ENCODE measurements around the gene SPAG6. TPM values are rescaled to one million over a fixed set of nuclear protein-coding genes. Genes with fewer than 3 reads are reported as not detected.
A peak's percentile ranks its signal among the peaks of the same experiment; 100 is the strongest.
"Not testable (repeated sequence)": the region's sequence is repeated elsewhere in the genome, so short reads cannot be mapped to it uniquely, and the experiment has no call there.

Gene SPAG6
- total RNA-seq, result 1 to 10 TPM; 1.2 to 1.4 TPM

DNA sequence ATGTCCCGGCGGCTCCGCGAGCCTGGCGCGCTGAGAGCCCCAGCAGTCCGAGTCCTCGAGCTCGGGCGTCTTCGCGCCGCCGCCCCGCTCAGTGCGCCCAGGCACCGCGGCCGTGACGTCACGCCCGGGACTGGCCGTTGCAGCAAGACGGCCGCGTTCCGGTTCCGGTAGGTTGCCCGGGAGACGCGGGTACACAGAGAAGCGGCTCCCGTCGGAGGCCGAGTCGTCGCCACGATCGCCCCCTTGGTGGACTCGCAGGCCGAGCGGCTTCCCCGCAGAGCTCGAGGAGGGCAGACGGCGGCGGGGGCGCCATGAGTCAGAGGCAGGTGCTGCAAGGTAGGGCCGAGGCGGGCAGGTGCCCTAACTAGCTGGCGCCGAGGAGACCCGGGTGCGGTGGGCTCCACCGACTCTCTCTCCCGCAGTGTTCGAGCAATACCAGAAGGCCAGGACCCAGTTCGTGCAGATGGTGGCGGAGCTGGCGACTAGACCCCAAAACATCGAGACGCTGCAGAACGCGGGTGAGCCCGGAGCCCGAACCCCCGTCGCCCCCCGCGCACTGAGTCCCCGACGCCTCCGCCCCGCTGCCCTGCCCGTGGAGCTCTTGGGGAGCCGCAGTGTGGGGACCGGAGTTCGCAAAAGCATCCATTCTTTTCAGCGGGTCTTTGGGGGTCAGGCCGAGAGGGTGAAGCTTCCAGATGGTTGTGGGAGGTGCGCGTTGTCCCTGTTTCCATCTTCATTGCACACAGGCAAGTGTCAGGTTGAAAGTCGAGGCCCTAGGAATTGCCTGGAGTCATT lies at the start of gene SPAG6:
TSS of gene SPAG6 (plus strand) at position 196 of the 795 bp plus-strand sequence. CDS start at position 312, 116 bp downstream.
- ChIA-PET CTCF (interaction anchor here (2.3 kb wide), 1 partner anchor 849 kb away, joined by 8 read pairs; no protein-coding TSS in a partner anchor), POLR2A (interaction anchor here (0.6 to 2.0 kb wide), 2 partner anchors 135 to 342 kb away, joined by 3 to 5 read pairs; partner anchors contain the start of gene DNAJC1)
- Mint-ChIP-seq H3K4me1 (peaks cover 25% of the 10 kb centered on the region), H3K36me3 (ENCODE audit: low read depth) (peaks cover 13% of the 10 kb centered on the region), H3K27me3 (peaks cover 54% of the 10 kb centered on the region), H3K27ac (peak within 1 kb of the TSS; percentile 1), H3K9me3 (no peaks in the 10 kb centered on the region), H3K4me3 (peak within 1 kb of the TSS; percentile 64)
- peak; percentile 68 for DNase-seq

DNA sequence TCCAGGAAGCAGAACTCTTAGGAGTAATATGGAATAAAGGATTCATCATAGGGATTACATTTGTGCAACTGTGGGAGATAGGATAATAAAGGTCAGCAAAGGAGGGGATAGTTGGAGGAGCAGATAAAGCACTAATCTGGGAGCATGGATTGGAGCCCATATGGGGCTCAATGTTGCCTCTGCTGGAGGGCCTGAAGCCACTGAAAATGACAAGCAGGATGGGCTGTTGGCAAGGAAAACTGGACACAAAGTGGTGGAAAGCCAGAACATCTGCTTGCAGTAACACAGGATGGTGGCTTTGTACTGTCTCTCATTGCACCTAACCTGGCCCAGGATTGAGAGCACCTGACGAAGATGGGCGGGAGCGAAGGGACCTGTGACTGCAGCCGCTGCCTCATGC lies 44.1 kb upstream of the SPAG6 start:
- CTCF ChIA-PET, result no interaction called here
- Mint-ChIP-seq H3K9me3 (peaks cover 2% of the 10 kb centered on the region), H3K27ac (no peak overlapping the region), H3K4me1 (no peaks in the 10 kb centered on the region), H3K36me3 (ENCODE audit: low read depth) (no peaks in the 10 kb centered on the region), H3K4me3 (no peak overlapping the region), H3K27me3 (no peaks in the 10 kb centered on the region)
- no peak for DNase-seq
- POLR2A ChIA-PET, result no interaction called here

DNA sequence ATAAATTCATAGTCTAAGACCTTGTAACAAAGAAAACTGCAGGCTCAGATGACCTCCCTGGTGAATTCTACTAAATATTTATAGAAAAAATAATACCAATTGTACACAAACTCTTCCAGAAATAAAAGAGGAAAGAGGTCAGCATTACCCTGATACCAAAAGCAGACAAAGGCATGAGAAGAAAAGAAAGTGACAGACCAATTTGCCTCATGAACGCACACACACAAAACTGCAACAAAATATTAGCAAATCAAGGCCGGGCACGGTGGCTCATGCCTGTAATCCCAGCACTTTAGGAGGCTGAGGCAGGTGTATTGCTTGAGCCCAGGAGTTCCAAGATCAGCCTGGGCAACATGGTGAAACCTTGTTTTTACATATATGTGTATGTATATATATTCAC lies 41.8 kb upstream of the SPAG6 start:
- Mint-ChIP-seq H3K27ac (no peak overlapping the region), H3K27me3 (no peaks in the 10 kb centered on the region), H3K4me1 (peaks cover 1% of the 10 kb centered on the region), H3K36me3 (ENCODE audit: low read depth) (no peaks in the 10 kb centered on the region), H3K9me3 (peaks cover 2% of the 10 kb centered on the region), H3K4me3 (no peak overlapping the region)
- CTCF ChIA-PET, result interaction anchor here (0.6 kb wide), 1 partner anchor 170 kb away, joined by 4 read pairs; no protein-coding TSS in a partner anchor
- no peak for DNase-seq
- POLR2A ChIA-PET, result no interaction called here

DNA sequence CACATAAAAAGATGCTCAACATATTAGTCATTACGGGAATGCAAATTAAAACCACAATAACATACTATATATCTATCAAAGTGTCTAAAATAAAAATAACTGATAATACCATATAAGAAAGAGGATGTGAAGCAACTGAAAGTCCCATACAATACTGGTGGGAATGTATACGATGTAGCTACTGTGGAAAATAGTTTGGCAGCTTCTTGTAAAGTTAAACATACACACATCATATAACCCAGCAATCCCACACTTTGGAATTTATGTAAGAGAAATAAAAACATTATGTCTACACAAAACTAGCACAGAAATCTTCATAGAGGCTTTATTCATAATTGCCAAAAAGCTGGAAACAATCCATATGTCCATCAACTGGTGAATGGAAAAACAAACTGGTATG lies 39.6 kb upstream of the SPAG6 start:
- CTCF ChIA-PET, result no interaction called here
- peaks cover 2% of the 10 kb centered on the region for H3K9me3 Mint-ChIP-seq
- H3K4me3 Mint-ChIP-seq, result no peak overlapping the region
- H3K27me3 Mint-ChIP-seq, result no peaks in the 10 kb centered on the region
- DNase-seq, result no peak
- no peak overlapping the region for H3K27ac Mint-ChIP-seq
- H3K36me3 Mint-ChIP-seq (ENCODE audit: low read depth), result no peaks in the 10 kb centered on the region
- POLR2A ChIA-PET, result interaction anchor here (0.7 to 1.2 kb wide), 2 partner anchors 10 to 302 kb away, joined by 3 read pairs; partner anchors contain the start of gene DNAJC1
- H3K4me1 Mint-ChIP-seq, result peaks cover 8% of the 10 kb centered on the region

DNA sequence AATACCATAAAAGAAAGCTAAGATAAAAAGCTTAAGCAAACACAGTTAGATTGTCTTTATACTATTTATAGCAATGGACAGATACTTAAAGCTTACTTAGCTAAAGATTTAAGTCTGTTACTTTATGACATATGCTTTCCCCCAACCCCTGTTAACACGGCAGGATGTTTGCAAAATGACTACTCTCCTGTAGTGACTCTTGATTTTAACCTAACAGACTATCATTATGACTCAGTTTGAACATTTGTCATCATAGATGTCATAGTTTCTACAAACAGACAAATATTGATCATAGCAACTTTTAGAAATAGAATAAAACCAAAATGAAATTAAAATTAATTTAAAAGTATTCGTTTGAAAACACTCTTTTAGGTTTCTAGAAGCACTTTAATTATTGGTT lies 36.9 kb upstream of the SPAG6 start:
- peak; percentile 47 for DNase-seq
- no peaks in the 10 kb centered on the region for H3K36me3 Mint-ChIP-seq (ENCODE audit: low read depth)
- no peak overlapping the region for H3K4me3 Mint-ChIP-seq
- H3K27me3 Mint-ChIP-seq, result no peaks in the 10 kb centered on the region
- H3K9me3 Mint-ChIP-seq, result peaks cover 2% of the 10 kb centered on the region
- H3K27ac Mint-ChIP-seq, result no peak overlapping the region
- ChIA-PET CTCF (interaction anchor here (0.7 to 0.9 kb wide), 2 partner anchors 128 to 229 kb away, joined by 3 read pairs; no protein-coding TSS in a partner anchor), POLR2A (interaction anchor here (0.8 to 1.6 kb wide), 8 partner anchors 8 to 305 kb away, joined by 3 to 7 read pairs (median 4); partner anchors contain the start of gene COMMD3)
- H3K4me1 Mint-ChIP-seq, result peaks cover 11% of the 10 kb centered on the region

DNA sequence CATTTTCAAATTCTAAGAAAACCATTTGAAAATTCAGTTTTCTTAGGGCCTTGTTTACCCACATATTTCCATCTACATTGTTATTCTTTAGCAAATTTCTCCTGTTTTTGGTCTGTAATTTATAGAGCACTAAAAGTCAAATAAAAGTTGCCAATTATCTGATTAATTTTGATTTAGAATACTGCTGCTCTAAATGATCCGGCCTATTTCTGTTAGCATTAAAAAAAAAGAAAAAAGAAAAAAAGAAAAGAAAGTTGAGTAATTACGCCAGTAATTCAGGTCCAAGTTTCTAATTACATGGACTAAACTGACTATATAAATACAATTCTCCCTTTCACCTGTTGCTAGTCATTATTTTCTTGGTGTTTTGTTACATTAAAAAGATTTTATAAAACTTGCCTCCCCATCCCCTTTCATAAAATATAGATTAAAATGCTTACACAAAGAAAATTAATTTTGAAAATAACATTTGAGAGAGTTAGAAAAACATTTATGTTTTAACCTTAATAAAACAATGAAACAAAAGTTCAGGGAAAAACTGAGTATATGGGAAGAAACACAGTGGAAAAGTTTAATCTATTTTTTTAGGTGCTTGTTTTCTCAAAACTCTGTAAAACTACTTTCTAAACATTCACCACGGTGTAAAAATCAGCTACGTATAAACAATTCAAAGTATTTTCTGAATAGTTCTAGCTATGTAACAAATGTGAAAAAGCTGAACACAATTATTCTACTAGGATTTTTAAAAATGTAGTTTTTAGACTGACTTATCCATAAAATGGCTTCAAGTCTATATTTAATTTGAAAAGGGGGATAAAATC lies 35.9 kb upstream of the SPAG6 start:
- POLR2A ChIA-PET, result interaction anchor here (1.2 to 1.6 kb wide), 3 partner anchors 13 to 31 kb away, joined by 4 to 6 read pairs (median 6); no protein-coding TSS in a partner anchor
- Mint-ChIP-seq H3K9me3 (no peaks in the 10 kb centered on the region), H3K4me3 (no peak overlapping the region), H3K27me3 (no peaks in the 10 kb centered on the region), H3K27ac (peak overlapping the region; percentile 19), H3K4me1 (peaks cover 14% of the 10 kb centered on the region), H3K36me3 (ENCODE audit: low read depth) (no peaks in the 10 kb centered on the region)
- CTCF ChIA-PET, result interaction anchor here (1.2 kb wide), 1 partner anchor 78 kb away, joined by 3 read pairs; no protein-coding TSS in a partner anchor
- DNase-seq, result no peak

DNA sequence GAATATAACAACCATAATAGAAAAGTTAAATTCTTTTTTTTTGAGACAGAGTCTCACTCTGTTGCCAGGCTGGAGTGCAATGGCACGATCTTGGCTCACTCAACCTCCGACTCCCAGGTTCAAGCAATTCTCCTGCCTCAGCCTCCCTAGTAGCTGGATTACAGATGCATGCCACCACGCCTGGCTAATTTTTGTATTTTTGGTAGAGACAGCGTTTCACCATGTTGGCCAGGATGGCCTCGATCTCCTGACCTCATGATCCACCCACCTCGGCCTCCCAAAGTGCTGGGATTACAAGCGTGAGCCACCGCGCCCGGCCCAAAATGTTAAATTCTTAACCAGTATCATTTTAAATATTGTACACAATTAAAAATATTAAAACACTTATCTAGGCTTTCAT lies 35.3 kb upstream of the SPAG6 start:
- CTCF ChIA-PET, result interaction anchor here (1.2 kb wide), 1 partner anchor 79 kb away, joined by 3 read pairs; no protein-coding TSS in a partner anchor
- peaks cover 18% of the 10 kb centered on the region for H3K4me1 Mint-ChIP-seq

DNA sequence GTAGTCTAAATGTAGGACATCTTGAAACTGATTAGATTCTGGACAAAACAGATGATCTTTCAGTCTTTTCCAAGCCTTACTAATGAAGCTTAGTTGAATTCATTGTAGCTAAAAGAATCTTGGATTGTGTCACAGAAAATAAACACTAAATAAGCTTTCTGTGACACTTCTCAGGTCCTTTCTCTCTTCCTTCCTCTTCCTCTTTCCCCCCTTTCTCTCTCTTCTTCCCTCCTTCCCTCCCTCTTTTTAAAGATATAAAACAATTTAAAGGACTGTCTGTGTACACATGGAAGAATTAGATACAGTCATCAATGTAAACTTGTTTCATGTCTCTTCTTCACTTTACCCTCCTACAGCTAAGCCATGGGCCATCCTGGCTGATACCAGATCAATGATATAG lies 34.4 kb upstream of the SPAG6 start:
- Mint-ChIP-seq H3K27me3 (peaks cover 1% of the 10 kb centered on the region), H3K4me3 (no peak overlapping the region), H3K9me3 (no peaks in the 10 kb centered on the region), H3K4me1 (peaks cover 26% of the 10 kb centered on the region), H3K36me3 (ENCODE audit: low read depth) (peaks cover 4% of the 10 kb centered on the region), H3K27ac (no peak overlapping the region)
- ChIA-PET CTCF (no interaction called here), POLR2A (interaction anchor here (1.2 to 1.6 kb wide), 2 partner anchors 30 to 126 kb away, joined by 6 read pairs; no protein-coding TSS in a partner anchor)
- DNase-seq, result no peak

More for the DNA sequence above, 35.3 kb upstream of the SPAG6 start:
- H3K27me3 Mint-ChIP-seq; H3K36me3 Mint-ChIP-seq (ENCODE audit: low read depth); H3K27ac Mint-ChIP-seq; H3K4me3 Mint-ChIP-seq; DNase-seq; H3K9me3 Mint-ChIP-seq: not testable (repeated sequence)
- POLR2A ChIA-PET, result interaction anchor here (1.2 to 1.6 kb wide), 3 partner anchors 28 to 127 kb away, joined by 4 to 6 read pairs (median 6); no protein-coding TSS in a partner anchor

DNA sequence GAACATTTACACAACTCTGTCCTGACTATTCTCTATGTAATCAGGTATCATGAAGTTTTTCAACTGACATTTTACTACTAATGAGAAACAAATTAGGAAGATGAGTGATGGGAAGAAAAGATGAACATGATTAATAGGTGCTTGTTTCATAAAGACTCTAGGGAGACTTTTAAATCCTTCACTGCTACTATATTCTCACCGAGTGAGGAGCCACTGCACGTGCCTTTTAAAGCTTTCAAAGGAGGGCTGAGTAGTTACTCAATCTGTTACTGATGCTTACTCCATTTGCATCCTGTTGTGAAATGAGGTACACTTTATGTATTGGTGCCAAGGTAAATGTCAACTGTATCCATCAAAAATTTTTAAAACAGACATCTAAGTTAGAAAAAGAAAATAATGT lies 30.4 kb upstream of the SPAG6 start:
- H3K27ac Mint-ChIP-seq, result peak overlapping the region; percentile 94
- H3K36me3 Mint-ChIP-seq (ENCODE audit: low read depth), result peaks cover 23% of the 10 kb centered on the region
- H3K27me3 Mint-ChIP-seq, result peaks cover 1% of the 10 kb centered on the region
- no peaks in the 10 kb centered on the region for H3K9me3 Mint-ChIP-seq
- H3K4me1 Mint-ChIP-seq, result peaks cover 48% of the 10 kb centered on the region
- ChIA-PET POLR2A (interaction anchor here (1.9 to 2.8 kb wide), 5 partner anchors 61 to 398 kb away, joined by 6 to 95 read pairs (median 17); partner anchors contain the start of gene DNAJC1), CTCF (interaction anchor here (1.0 to 1.8 kb wide), 4 partner anchors 56 to 321 kb away, joined by 3 to 5 read pairs (median 4); partner anchors contain the start of gene DNAJC1)
- H3K4me3 Mint-ChIP-seq, result peak overlapping the region; percentile 96
- no peak for DNase-seq

DNA sequence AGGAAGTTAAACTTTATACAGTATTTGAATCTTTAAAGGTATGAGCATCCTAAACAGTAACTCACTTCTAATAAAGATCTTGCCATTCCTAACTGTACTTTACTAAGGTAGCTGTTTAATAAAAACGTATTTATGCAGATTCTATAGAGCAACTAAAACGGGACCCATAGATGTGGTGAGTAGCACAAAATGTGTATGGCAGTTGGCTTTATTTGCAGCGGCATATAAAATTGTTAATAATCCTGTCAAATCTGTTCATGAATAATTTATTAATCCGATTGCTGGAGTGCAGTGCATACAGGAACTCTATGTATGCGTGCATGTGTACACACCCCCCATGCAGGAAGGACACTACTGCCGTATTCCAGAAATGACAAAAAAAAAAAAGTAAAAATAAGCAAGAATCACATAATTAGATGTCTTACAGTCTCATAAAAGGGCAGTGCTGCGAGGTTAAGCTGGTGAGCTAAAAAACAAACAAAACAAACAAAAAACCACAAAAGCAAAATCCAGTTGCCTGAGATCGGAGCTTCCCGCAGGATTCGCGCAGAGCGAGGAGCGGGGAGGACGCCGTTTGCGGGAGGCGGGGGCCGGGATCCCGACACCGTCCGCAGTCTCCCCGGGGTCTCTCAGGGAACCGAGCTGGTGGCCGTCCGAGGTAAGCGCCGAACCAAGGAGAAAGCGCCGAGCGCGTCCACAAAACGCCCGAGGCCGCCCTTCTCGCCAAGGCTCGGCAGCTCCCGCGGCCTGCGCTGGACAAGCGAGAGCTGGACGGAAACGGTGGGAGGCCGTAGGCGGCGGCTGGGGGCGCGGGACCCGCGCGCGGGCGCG lies 29.6 kb upstream of the SPAG6 start:
- no peak for DNase-seq
- Mint-ChIP-seq H3K4me3 (peak overlapping the region; percentile 96), H3K9me3 (no peaks in the 10 kb centered on the region), H3K36me3 (ENCODE audit: low read depth) (peaks cover 27% of the 10 kb centered on the region), H3K27me3 (peaks cover 1% of the 10 kb centered on the region), H3K4me1 (peaks cover 52% of the 10 kb centered on the region), H3K27ac (peak overlapping the region; percentile 94)
- ChIA-PET POLR2A (interaction anchor here (0.7 to 3.3 kb wide), 23 partner anchors 7 to 1050 kb away, joined by 3 to 95 read pairs (median 4); partner anchors contain the start of genes DNAJC1 and MLLT10), CTCF (interaction anchor here (1.0 to 2.0 kb wide), 9 partner anchors 11 to 673 kb away, joined by 3 to 5 read pairs (median 3); partner anchors contain the start of gene DNAJC1)

DNA sequence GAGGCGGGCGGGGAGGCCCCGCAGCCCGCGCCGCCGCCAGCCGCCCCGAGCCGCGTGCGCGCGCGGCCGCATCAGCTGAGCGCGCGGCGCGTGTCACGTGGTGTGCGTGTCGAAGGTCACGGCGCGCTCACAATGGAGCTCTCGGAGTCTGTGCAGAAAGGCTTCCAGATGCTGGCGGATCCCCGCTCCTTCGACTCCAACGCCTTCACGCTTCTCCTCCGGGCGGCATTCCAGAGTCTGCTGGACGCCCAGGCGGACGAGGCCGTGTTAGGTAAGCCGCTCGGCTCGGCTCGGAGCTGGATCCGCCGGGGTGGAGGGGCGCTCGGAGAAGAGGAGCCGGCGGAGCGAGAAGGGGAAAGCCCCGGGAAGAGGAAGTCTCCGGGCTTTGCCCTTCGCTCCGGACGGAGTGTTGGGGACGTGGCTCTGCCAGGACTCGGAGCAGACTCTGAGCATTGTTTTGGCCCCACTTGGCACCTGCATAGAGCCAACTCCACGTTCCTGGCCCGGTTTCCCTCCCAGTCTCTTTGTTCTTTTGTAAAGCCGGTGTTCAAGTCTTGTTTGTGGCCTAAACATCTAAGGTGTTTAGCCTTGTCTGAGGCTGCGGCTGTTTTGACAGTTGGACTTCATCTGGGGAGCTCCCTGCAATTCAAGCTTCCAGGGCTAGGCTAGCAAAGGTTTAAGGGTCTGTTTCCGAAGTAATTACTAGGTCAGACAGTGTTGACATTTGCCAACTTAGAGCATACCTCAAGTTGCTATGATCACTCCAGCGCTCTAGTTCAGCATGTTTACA lies 28.8 kb upstream of the SPAG6 start, which contains the start of gene COMMD3:
TSS of gene COMMD3 (plus strand) at position 103 of the 790 bp plus-strand sequence. CDS start at position 133, 30 bp downstream.
- ChIA-PET POLR2A (interaction anchor here (0.5 to 3.3 kb wide), 24 partner anchors 8 to 1049 kb away, joined by 3 to 95 read pairs (median 4); partner anchors contain the start of genes DNAJC1 and MLLT10), CTCF (interaction anchor here (1.0 to 2.0 kb wide), 8 partner anchors 10 to 672 kb away, joined by 3 to 5 read pairs (median 4); partner anchors contain the start of gene DNAJC1)
- H3K9me3 Mint-ChIP-seq, result no peaks in the 10 kb centered on the region
- peak within 1 kb of the TSS; percentile 94 for H3K27ac Mint-ChIP-seq
- peaks cover 50% of the 10 kb centered on the region for H3K4me1 Mint-ChIP-seq
- peak within 1 kb of the TSS; percentile 96 for H3K4me3 Mint-ChIP-seq
- peaks cover 3% of the 10 kb centered on the region for H3K27me3 Mint-ChIP-seq
- DNase-seq, result peak; percentile 86
- H3K36me3 Mint-ChIP-seq (ENCODE audit: low read depth), result peaks cover 27% of the 10 kb centered on the region
